Calu3 (cell line): ENCODE data around the gene CHRNB1. TPM values are rescaled to one million over a fixed set of nuclear protein-coding genes. Genes with fewer than 3 reads are reported as not detected.

Source experiments
- BruUV-seq: library from RNA; stranded (reverse); fragments of 400-500 nt; replicated peaks from 2 replicates; lab custom pipeline; 2021; lab: Mats Ljungman, UMichigan
- CTCF ChIA-PET: fragments of 300-600 bp; sonication (Branson Sonifier 250); formaldehyde crosslinking; loops from one replicate; lab custom pipeline; 2022; ENCODE audit warnings: antibody characterized with exemption; lab: Charles Lee
- DNase-seq: peaks from one replicate; pipeline ENCODE4 v3.0.0; 2022
- H3K27ac Mint-ChIP-seq: one replicate; pipeline ENCODE4 v1.8.0; 2022; ENCODE audit warnings: mixed read lengths; ENCODE audit not compliant: unreplicated experiment
- H3K27me3 Mint-ChIP-seq: one replicate; pipeline ENCODE4 v1.8.0; 2022; ENCODE audit warnings: mixed read lengths; ENCODE audit not compliant: unreplicated experiment
- H3K36me3 Mint-ChIP-seq: one replicate; pipeline ENCODE4 v1.8.0; 2022; ENCODE audit warnings: mild to moderate bottlenecking, moderate library complexity, mixed read lengths; ENCODE audit not compliant: insufficient read depth, unreplicated experiment
- H3K4me1 Mint-ChIP-seq: one replicate; pipeline ENCODE4 v1.8.0; 2022; ENCODE audit warnings: mild to moderate bottlenecking, low read depth, mixed read lengths; ENCODE audit not compliant: unreplicated experiment
- H3K4me3 Mint-ChIP-seq: one replicate; pipeline ENCODE4 v1.8.0; 2022; ENCODE audit warnings: mild to moderate bottlenecking, low read depth, moderate library complexity, mixed read lengths; ENCODE audit not compliant: unreplicated experiment
- H3K9me3 Mint-ChIP-seq: one replicate; pipeline ENCODE4 v1.8.0; 2022; ENCODE audit warnings: low read depth, mixed read lengths; ENCODE audit not compliant: unreplicated experiment
- intact Hi-C: fragments of 100-400 bp; cut with micrococcal nuclease; formaldehyde crosslinking; loops from one replicate; pipeline ENCODE4 v1.10.0; 2022; ENCODE audit not compliant: unreplicated experiment
- total RNA-seq: library from RNA; stranded (reverse); gene quantifications from 2 replicates; pipeline ENCODE4 v1.2.3, GENCODE V29; 2022
- TF ChIP-seq, protein P1 (sequence below): fragments of 200-600 bp; IDR thresholded peaks from one replicate; pipeline ENCODE4 v1.8.0; 2022; ENCODE audit warnings: antibody characterized with exemption; ENCODE audit not compliant: unreplicated experiment

CHRNB1 gene
- total RNA-seq, 1 experiment from 2014 or later = 2.4 TPM

DNA sequence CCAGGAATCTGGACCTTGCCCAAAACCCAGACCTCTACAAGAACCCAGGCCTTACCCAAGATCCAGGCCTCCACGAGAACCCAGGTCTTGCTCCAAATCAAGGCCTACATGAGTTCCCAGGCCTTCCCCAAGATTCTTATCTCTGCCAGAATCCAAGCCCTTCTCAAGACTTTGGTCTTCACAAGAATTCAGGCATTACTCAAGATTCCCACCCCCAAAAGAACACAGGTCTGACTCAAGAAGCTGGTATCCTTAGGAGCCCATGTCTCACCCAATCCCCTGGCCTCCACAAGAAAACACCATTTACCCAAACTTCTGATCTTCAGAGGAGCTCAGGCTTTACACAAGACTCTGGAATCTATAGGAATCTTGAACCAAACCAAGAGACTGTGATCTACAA, 13.6 kb upstream of the CHRNB1 start:
- CTCF ChIA-PET = no interaction called here
- Mint-ChIP-seq H3K4me1 (no peaks in the 10 kb centered on the region), H3K27ac (no peak overlapping the region), H3K36me3 (peaks cover 14% of the 10 kb centered on the region), H3K4me3 (no peak overlapping the region), H3K9me3 (no peaks in the 10 kb centered on the region), H3K27me3 (no peaks in the 10 kb centered on the region)
- TF ChIP-seq, protein P1, sequence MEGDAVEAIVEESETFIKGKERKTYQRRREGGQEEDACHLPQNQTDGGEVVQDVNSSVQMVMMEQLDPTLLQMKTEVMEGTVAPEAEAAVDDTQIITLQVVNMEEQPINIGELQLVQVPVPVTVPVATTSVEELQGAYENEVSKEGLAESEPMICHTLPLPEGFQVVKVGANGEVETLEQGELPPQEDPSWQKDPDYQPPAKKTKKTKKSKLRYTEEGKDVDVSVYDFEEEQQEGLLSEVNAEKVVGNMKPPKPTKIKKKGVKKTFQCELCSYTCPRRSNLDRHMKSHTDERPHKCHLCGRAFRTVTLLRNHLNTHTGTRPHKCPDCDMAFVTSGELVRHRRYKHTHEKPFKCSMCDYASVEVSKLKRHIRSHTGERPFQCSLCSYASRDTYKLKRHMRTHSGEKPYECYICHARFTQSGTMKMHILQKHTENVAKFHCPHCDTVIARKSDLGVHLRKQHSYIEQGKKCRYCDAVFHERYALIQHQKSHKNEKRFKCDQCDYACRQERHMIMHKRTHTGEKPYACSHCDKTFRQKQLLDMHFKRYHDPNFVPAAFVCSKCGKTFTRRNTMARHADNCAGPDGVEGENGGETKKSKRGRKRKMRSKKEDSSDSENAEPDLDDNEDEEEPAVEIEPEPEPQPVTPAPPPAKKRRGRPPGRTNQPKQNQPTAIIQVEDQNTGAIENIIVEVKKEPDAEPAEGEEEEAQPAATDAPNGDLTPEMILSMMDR = no peak
- BruUV-seq = no TSS peak
- intact Hi-C loops = no loop called here
- DNase-seq = no peak

- CTCF ChIA-PET = interaction anchor here (0.6 kb wide), 1 partner anchor 22 kb away, joined by 7 read pairs; no protein-coding TSS in a partner anchor
- BruUV-seq = no TSS peak
- no peaks in the 10 kb centered on the region for H3K9me3 Mint-ChIP-seq
Measured at GRCh38 chr17:7432296-7432695, 12.6 kb upstream of the CHRNB1 start.

DNA sequence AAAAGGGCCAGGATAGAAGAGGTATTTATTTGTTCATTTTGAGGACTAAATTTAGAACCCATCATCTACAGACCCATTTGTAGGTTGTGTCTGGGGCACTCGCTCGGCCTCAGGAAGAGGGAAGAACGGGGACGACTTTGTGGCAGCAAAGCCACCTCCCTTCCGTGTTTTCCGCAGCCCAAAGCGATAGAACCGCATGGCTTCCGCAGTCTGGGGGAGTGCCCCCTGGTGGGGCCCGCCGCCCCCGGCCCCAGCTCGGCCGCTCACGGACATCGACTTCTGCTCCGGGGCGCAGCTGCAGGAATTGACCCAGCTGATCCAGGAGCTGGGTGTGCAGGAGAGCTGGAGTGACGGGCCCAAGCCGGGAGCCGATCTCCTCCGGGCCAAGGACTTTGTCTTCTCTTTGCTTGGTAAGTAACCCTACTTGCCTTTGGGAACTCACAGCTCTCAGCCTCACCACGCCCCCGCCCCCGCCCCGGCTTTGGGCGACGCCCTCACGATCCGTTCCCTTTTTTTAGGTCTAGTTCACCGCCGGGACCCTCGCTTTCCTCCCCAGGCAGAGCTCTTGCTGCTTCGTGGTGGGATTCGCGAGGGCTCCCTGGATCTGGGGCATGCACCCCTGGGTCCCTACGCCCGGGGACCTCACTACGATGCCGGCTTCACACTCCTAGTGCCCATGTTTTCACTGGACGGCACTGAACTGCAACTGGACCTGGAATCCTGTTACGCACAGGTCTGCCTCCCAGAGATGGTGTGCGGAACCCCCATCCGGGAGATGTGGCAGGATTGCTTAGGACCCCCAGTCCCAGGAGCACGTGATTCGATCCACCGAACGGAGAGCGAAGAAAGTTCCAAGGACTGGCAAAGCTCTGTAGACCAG, 8.9 kb upstream of the CHRNB1 start:
- intact Hi-C loops = loop anchor here (5.0 kb wide), 3 partner anchors 41 to 126 kb away; partner anchors contain the start of genes KCTD11, SENP3 and ZBTB4
- peak; percentile 47 for DNase-seq
- peaks cover 31% of the 10 kb centered on the region for H3K27me3 Mint-ChIP-seq

More at GRCh38 chr17:7432296-7432695, 12.6 kb upstream of the CHRNB1 start:
- TF ChIP-seq, protein P1 = no peak
- DNase-seq = no peak
- no peaks in the 10 kb centered on the region for H3K4me1 Mint-ChIP-seq
- no peaks in the 10 kb centered on the region for H3K27me3 Mint-ChIP-seq
- H3K4me3 Mint-ChIP-seq = no peak overlapping the region
- intact Hi-C loops = no loop called here
- no peak overlapping the region for H3K27ac Mint-ChIP-seq
- peaks cover 19% of the 10 kb centered on the region for H3K36me3 Mint-ChIP-seq

More for the DNA sequence above, 8.9 kb upstream of the CHRNB1 start:
- Mint-ChIP-seq H3K9me3 (no peaks in the 10 kb centered on the region), H3K27ac (peak overlapping the region; percentile 69), H3K4me3 (peak overlapping the region; percentile 75), H3K4me1 (peaks cover 7% of the 10 kb centered on the region), H3K36me3 (peaks cover 38% of the 10 kb centered on the region)
- CTCF ChIA-PET = interaction anchor here (0.6 to 2.9 kb wide), 7 partner anchors 32 to 125 kb away, joined by 3 to 13 read pairs (median 3); partner anchors contain the start of genes SENP3, TMEM256 and ZBTB4
- TF ChIP-seq, protein P1 = no peak
- TSS peak; percentile 81 for BruUV-seq
